RKO (cell line): ENCODE results near the gene ITGB8.
"Not testable (repeated sequence)": the region's sequence is repeated elsewhere in the genome, so short reads cannot be mapped to it uniquely, and the experiment has no call there.

ENCODE experiments used
- DNase-seq: peaks from one replicate; pipeline ENCODE4 v3.0.0-alpha.2; 2016; ENCODE audit warnings: low spot score

ITGB8 gene

GRCh38 chr7:20330239-20330927, at the start of gene ITGB8:
TSS of gene ITGB8 (plus strand) at chr7:20330900. CDS start at chr7:20331807, 907 bp downstream.
- DNase-seq = peak; percentile 88

DNA sequence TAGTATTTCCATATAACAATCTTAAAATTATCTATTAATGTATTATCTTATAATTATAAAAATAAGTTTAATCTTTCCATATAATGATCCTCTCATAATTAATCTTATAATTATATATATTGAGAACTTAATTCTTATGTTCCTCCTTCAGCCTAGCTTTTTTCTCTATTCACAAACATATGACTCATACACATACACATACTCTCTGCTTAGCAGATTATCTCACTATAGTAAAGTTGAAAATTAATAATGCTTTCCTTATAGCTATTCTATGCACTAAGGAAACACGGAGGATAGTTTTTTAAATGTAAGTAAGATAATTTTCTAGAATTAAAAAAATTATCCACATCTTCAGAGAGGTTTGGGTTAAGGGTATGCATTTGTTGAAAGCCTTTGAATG, 47.7 kb upstream of the ITGB8 start:
- no peak for DNase-seq

- no peak for DNase-seq
Observed at GRCh38 chr7:20283385-20283784, 47.3 kb upstream of the ITGB8 start.

GRCh38 chr7:20284003-20284770, 46.5 kb upstream of the ITGB8 start:
- no peak for DNase-seq

DNA sequence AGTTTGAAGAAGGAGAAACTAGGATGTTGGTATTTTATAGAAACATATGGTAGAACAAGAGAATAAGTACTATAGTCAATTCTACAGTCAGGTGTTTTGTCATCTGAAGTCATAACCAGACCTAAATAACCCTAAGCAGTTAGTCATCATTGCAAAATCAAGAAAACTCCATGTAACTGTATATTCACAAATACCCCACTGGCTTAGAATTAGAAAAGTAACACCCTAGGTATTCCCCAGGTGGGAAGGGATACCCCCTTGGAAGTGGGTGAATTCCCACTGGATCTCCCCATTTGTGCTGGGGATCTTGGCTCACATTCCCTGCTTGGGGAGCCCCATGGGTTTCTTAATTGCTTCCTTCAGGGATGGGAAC, 45.9 kb upstream of the ITGB8 start:
- no peak for DNase-seq

DNA sequence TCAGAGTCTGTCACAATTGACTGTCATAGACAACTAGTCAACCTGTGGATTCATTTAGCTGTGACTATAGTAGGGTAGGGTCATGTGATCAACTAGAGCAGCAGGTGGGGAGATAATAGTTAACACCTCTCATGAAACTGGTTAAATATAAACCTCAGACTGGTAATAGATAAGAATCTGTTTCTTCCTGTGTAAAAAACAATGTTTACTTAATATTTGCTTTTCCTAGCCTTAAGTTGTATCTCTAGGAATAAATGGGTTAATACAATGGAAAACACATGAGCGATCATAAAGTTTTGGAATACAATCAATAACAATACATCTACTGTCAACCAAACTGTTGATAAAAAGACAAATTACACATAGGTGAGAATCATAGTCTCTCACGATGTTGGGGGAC, 43.4 kb upstream of the ITGB8 start:
- no peak for DNase-seq

DNA sequence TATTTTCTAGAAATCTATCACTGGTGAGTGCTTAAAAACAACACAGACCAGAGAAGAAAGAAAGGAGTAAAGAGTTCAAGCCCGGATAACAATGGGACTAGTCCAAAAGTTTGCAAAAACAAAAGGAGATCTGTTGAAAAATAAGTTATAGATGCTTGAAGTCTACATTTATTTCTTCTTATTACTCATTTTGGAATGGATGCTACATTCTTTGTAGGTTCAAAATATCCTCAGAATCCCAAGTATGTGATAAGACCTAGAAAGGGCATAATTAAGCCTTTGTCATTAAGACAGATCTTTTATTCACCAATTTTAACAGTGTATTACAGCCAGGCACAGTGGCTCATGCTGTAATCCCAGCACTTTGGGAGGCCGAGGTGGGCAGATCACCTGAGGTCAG, 42.7 kb upstream of the ITGB8 start:
- DNase-seq = no peak

DNA sequence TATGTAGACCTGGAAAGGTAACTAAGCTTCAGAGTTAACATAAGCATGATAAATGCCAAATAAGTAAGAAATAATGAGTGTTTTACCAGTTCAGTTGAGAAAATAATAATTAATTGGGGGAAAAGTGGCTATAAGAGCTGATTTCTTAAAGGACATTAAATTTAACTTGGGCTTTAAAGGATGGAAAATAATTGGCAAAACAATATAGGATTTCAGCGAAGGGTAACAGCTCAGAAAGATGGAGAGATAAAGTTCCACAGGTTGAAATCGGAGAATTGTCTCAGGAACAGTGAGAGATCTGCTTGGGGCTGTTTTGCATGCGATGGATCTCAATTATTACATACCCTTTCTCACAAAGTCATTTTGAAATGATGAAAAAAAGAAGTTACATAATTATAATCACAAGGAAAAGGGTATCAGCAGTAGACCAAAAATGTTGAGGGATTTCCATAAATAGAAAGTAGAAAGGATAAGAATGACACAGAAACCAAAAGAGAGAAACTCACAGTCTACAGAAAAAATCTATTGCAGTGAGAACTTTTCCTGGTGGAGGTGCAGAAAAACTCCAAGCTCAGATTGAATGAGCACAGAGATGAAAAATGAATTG, 40.1 kb upstream of the ITGB8 start:
- DNase-seq = no peak

DNA sequence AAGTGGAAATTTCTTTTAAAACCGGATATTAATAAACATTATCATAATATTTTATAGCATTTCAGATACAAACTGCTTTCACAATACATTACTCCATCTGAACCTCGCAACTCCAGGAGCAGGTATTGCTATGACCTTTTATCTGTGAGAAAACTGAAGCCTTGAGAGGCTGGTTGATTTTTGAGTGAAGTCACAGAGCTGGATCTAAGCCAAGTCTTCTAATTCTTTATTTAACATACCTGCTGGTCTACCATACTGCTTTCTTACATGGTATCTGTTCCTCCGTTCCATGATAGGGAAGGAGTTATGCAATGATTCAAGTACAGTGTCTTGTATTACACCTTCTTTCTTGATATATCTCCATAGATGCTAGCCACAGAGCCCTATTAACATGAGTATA, 37.4 kb upstream of the ITGB8 start:
- DNase-seq = no peak

GRCh38 chr7:20296444-20296843, 34.3 kb upstream of the ITGB8 start:
- no peak for DNase-seq

DNA sequence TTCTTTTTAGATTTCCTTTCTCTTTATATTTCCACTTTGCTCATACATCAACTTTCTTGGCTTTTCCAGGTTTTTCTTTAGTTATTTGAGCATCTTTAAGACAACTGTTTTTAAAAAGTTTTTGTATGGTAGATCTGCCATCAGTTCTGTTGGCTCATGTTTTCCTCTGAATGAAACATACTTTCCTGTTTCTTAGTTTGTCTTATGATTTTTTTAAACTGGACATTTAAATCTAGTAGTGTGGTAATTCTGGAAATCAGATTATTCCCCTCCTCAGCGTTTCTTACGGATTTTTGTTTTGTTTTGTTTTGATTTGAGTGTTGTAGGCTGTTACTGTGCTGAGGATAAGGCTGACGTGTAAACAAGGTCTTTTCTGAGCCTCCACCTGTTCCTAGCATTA, 33.8 kb upstream of the ITGB8 start:
- no peak for DNase-seq

- no peak for DNase-seq
Observed at GRCh38 chr7:20298486-20298901, 32.2 kb upstream of the ITGB8 start.

DNA sequence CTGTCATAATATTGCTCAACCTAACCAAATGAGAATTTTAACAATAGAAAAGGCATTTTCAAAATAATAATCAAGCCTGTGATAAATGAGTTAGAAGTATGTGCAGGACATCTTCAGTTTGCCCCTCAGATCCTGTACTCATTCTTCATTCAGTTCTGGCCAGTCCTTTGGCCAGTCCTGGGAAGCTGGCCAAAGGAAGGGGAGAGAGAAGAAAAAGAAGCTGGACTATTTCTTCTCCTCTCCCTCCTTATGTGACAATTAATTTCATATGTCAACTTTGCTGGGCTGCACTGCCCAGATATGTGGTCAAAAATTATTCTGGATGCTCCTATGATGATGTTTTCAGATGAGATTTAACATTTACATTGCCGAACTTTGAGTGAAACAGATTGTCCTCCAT, 31.6 kb upstream of the ITGB8 start:
- no peak for DNase-seq

DNA sequence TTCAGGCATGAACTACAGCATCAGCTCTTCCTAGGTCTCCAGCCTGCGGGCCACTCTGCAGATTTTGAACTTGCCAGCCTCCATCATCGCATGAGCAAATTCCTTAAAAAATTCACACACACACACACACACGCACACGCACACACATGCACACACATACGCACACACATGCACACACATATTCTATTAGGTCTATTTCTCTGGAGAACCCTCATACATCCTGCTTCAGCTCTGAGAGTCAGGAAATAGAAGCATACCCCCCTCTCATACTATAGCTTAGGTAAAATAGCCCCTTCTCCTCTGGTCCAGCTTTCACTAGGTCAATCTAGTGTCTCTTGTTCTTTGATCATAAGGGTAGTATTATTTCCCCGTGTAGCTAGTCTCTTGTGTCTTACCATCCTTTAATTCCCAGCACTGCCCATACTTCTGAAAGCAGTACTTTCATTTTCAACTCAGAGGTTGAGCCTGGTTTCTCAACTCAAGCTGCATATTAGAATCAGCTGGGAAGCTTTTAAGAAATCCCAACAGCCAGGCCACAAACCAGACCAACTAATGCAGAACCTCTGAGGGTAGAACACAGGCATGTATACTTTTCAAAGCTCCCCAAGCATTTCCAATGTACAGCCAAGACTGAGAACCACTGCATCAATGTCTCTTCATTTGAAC, 30.9 kb upstream of the ITGB8 start:
- no peak for DNase-seq

- DNase-seq = no peak
Observed at GRCh38 chr7:20301311-20301939, 29.3 kb upstream of the ITGB8 start.

DNA sequence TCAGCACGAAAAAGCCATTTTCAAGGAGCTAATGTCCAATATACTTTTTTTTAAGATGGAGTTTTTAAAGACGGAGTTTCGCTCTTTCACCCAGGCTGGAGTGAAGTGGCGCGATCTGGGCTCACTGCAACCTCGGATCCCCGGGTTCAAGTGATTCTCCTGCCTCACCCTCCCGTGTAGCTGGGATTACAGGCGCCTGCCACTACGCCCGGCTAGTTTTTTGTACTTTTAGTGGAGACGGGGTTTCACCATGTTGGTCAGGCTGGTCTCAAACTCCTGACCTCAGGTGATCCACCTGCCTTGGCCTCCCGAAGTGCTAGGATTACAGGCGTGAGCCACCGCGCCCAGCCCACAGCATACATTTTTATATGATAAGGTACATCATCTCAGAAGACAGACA, 28.4 kb upstream of the ITGB8 start:
- DNase-seq = not testable (repeated sequence)

DNA sequence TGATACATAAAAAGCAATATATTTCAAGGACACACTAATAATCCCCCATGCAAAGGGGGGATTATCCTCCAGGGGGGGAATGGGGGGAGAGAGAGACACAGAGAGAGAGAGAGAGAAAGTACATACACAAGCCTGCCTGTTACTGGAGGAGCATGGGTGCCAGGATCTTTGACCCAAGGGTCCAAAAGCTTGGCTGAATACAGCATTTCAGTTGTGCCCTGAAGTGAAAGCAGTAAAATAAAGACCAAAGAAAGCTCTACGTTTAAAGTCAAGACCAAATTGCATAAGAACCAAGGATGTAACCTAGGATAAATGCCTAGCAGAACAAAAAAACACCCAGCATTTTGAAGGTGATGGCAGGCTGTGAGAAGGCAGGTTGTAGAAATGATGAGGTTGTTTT, 27.8 kb upstream of the ITGB8 start:
- DNase-seq = no peak

DNA sequence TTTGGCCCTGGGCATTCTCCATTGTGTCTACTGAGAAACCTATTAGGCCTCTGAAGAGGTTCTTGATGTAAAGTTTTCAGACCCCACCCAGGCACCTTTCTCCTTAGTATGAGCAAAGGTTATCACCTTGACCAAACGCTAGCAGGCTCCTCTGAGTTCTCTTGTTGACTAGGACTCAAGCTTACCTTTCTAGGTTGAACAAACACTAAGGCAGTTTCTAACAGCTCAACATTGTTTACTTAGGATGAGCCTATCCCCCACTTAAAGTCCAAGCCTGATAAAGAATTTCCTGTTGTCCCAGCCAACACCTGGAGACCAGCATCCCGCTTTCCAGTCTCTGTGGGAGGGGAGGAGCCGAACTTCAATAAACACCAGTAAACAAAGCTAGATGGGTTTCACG, 26.3 kb upstream of the ITGB8 start:
- DNase-seq = no peak

DNA sequence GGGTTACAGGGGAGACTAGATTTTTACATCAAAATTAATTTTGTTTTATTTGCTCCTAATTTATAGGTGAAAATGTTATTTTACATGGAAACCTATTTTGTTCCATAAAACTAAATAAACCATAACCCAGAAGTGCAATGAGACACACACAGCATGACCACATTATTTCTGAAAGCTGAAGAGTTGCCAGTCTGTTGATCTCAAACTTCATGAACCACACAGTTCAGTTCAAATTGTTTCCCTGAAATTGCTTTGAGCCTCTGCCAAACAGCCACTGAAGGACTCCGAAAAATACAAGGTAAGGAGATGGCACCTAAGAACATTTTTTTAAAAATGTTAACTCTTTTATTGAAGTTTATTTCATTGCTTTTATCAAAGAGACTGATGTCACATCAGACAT, 25.0 kb upstream of the ITGB8 start:
- no peak for DNase-seq

DNA sequence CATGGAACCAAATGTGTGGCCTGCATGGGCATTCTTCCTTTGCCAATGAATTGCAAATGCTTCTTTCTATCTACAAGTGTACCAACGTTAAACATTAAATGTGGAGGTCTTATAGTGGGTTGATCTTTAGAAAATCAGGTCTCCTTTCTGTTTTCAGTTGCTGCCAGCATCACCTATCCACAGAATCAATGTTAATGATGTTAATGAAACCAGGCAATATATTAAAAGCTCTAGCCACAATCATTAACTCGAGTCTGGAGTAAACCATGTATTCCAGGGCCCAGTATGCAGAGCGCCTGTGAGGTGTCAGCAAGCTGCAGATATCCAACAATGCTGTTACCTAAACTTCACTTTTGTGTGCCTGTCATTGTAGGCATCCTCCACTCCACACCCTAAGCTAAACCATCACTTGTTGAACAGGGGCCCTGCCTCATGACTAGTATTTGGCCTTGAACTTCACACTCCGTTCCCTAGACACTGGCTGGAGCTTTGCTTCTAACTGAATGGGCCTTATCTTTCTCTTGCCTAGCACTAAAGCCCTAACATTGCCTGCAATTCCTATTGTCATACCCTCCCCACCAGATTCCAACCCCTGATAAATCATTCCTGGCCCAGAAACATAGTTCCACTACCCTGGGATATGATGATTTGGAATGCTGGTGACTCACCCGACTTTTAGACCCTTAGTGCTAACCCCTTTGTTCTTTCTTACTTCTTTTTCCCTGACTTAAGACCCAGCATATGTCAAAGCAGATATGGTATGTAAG, 24.3 kb upstream of the ITGB8 start:
- no peak for DNase-seq

DNA sequence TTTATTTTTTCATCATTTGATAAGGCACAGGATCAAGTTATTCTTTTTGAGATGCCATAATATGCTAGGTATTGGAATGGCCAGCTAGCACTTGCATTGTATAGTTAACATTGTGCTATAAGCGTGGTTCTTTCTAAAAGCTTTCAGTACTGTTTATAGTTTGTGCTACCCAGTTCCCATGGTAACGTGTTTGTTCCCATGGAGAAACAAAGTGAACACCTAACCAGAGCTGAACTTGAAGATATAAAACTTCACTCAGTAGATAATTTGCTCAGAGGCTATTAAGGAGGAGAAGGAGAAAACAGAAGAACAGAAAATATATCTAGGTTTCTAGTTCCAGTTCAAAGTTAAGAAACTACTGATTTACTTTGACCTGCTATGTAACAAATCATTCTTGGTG, 23.6 kb upstream of the ITGB8 start:
- no peak for DNase-seq

GRCh38 chr7:20307901-20308300, 22.8 kb upstream of the ITGB8 start:
- no peak for DNase-seq
